ENCODE results near the gene HTT-AS.

GRCh38 chr4:3112201-3112600 is 37.9 kb upstream of the HTT-AS start:
- TF ChIP-seq CTCF (IDR thresholded peaks at IDR 0.05) (no peak), POLR2A (IDR thresholded peaks at IDR 0.05) (no peak)
